ENCODE data around the gene POLE3. TPM values are rescaled to one million over a fixed set of nuclear protein-coding genes. Genes with fewer than 3 reads are reported as not detected.
A peak's percentile ranks its signal among the peaks of the same experiment; 100 is the strongest.

The POLE3 gene
- total RNA-seq, 6 experiments from 2014 or later, result 13.8 to 24.5 (median 16.6) TPM

DNA sequence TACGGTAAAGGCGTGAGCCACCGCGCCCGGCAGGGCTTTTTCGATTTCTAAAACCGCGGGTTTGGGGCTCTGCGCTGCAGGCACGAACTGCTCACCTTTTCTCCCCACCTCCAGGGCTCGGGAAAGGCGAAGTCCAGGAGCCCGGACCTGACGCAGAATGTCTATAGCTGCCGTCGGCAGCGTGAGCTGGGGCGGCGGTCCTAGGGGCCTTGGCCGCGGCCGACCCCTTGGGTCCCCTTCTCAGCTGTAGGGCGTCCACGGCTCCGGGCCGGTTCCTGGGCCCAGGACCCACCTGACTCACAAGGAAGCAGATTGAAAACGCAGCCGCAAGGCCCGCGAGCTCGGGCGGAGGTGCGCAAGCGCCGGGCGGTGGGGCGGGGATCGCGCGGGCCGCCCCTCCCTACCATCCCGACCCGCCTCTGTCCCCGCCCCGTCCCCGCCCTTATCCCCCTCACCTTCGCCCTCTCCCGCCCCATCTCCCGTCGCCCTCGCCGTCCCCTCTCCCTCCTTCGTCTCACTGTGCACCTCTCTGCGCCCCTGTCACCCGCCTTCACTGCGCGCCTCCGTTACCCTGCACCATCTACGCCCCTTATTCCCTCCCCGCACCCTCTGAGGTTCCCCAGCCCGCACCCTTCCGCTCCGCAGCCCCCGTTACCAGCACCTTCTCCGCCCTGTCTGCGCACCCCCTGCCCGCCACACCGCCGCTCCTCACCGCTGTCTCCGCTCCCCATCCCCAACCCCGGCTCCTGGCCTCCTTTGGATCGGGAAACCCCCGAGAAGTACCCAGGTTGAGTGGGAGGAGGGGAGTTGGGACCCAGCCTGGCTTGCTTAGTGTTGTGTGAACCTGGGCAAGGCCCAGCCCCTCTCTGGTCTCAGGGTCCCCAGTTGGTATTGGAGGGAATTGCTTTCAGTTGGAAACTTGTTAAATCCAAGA, 33.6 kb downstream of the POLE3 start, which contains the start of gene HDHD3:
TSS of gene HDHD3 (minus strand) at position 353 of the 934 bp plus-strand sequence. CDS start 2,632 bp downstream, outside the sequence.
- Histone ChIP-seq H3K9me3 (no peaks in the 10 kb centered on the region), H3K4me1 (peaks cover 0 to 58% (median 22%) of the 10 kb centered on the region in 4 donors), H3K27me3 (no peaks in the 10 kb centered on the region), H3K27ac (peak within 1 kb of the TSS; percentile 56 to 83 (median 70)), H3K36me3 (peaks cover 0 to 25% (median 8%) of the 10 kb centered on the region in 4 donors), H3K4me3 (peak within 1 kb of the TSS; percentile 68 to 99 (median 94))
- DNase-seq (peak; percentile 89 to 91 (median 90)), ATAC-seq (peak; percentile 83 to 95 (median 86))
- TF ChIP-seq, protein P1, sequence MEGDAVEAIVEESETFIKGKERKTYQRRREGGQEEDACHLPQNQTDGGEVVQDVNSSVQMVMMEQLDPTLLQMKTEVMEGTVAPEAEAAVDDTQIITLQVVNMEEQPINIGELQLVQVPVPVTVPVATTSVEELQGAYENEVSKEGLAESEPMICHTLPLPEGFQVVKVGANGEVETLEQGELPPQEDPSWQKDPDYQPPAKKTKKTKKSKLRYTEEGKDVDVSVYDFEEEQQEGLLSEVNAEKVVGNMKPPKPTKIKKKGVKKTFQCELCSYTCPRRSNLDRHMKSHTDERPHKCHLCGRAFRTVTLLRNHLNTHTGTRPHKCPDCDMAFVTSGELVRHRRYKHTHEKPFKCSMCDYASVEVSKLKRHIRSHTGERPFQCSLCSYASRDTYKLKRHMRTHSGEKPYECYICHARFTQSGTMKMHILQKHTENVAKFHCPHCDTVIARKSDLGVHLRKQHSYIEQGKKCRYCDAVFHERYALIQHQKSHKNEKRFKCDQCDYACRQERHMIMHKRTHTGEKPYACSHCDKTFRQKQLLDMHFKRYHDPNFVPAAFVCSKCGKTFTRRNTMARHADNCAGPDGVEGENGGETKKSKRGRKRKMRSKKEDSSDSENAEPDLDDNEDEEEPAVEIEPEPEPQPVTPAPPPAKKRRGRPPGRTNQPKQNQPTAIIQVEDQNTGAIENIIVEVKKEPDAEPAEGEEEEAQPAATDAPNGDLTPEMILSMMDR (IDR thresholded peaks at IDR 0.05), result no peak
- TF ChIP-seq POLR2A (IDR thresholded peaks at IDR 0.05), result peak; percentile 77
- WGBS (ENCODE audit: insufficient coverage, low coverage, low lambda C conversion rate, missing lambda C conversion rate), result 1% methylated on average over 41 of the region's 74 CpGs
- intact Hi-C loops (cut with DNase I), result no loop called here

DNA sequence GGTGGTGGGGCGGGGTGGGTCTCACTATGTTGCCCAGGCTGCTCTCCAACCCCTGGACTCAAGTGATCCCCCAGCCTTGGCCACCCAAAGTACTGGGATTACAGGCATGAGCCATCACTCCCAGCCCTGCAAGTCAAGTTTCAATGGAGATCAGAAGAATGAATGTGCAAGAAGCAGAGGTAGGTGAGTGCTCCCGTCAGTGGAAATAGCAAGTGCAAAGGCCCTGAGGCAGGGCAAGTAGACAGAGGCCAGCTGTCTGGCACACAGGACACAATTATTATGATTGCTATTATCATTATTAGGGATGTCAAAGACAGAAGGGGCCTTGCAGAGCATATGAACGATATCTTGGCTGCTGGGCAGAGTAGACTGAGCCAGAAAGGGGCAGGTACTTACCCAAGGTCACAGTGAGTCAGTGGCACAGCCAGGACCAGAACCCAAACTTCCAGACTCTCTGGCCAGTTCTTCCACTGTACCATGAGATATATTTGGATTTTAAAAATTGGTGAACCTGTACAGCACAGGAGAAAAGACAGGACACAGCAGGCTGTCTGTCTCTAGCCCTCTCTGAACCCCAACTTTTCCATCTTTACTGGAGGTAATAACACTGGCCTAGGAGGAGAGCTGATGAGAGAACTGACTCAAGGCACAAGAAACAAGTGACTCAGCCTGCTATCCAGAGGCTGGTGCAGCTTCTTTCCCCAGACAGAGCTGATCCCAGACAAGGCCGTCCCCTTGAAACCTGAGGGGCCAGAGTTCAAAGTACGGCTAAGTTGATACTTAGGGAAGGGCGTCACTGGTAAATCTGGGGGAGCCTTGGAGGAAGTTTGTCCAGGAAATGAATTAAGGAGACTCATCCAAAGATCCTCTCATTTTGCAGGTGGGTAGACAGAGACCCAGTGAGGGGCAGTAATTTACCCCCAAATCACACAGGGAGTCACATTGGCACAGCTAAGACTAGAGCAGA, 35.1 kb downstream of the POLE3 start:
- Histone ChIP-seq H3K4me1 (peaks cover 0 to 45% (median 18%) of the 10 kb centered on the region in 4 donors), H3K4me3 (peak overlapping the region; percentile 68 to 99 (median 94)), H3K9me3 (no peaks in the 10 kb centered on the region), H3K36me3 (peaks cover 0 to 25% (median 8%) of the 10 kb centered on the region in 4 donors), H3K27me3 (no peaks in the 10 kb centered on the region), H3K27ac (peak overlapping the region in 2 of 3 donors; percentile 70 to 83)
- no peak for DNase-seq
- TF ChIP-seq POLR2A (IDR thresholded peaks at IDR 0.05), result no peak
- TF ChIP-seq, protein P1 (IDR thresholded peaks at IDR 0.05), result no peak
- WGBS (ENCODE audit: insufficient coverage, low coverage, low lambda C conversion rate, missing lambda C conversion rate), result 31% methylated on average over 5 of the region's 6 CpGs
- intact Hi-C loops (cut with DNase I), result no loop called here
- peak in 1 of 4 donors; percentile 3 for ATAC-seq

DNA sequence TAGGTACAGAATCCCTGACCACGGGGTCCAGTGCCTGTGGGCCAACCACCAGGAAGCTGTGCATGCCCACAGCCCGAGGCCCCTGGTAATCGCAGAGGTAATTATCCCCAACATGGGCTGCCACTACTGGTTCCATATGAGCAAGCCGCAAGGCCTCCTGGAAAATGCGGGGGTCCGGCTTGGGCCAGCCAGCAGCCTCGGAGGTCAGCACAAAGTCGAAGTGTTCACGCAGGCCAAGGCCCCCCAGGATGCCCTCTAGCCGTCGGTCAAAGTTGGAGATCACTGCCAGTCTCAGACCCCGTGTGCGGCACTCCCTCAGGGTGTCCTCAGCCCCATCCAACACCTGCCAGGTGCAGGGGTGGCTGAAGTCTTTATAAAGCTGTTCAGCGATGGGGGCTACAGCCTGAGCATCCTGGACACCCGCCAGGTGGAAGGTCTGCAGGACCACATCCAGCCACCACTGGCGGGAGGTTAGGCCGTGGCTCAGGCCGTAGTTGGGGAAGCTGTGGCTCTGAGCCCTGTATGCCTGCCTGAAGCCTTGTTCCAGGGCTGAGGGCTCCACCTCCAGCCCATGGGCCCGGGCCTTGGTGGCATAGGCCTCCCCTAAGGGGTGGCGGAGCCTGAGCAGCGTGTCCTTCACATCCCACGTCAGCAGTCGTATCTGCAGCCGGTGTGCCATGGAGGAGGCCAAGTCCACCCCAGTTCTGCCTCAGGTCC, 36.6 kb downstream of the POLE3 start:
- DNase-seq, result no peak
- TF ChIP-seq, protein P1 (IDR thresholded peaks at IDR 0.05), result no peak
- no peak for TF ChIP-seq POLR2A (IDR thresholded peaks at IDR 0.05)
- Histone ChIP-seq H3K27me3 (no peaks in the 10 kb centered on the region), H3K4me3 (no peak overlapping the region), H3K4me1 (peaks cover 0 to 44% (median 17%) of the 10 kb centered on the region in 4 donors), H3K9me3 (no peaks in the 10 kb centered on the region), H3K27ac (no peak overlapping the region), H3K36me3 (peaks cover 0 to 25% (median 8%) of the 10 kb centered on the region in 4 donors)
- no CpG with 5 or more reads among the region's 24 CpGs for WGBS (ENCODE audit: insufficient coverage, low coverage, low lambda C conversion rate, missing lambda C conversion rate)
- intact Hi-C loops (cut with DNase I), result no loop called here
- no peak for ATAC-seq

DNA sequence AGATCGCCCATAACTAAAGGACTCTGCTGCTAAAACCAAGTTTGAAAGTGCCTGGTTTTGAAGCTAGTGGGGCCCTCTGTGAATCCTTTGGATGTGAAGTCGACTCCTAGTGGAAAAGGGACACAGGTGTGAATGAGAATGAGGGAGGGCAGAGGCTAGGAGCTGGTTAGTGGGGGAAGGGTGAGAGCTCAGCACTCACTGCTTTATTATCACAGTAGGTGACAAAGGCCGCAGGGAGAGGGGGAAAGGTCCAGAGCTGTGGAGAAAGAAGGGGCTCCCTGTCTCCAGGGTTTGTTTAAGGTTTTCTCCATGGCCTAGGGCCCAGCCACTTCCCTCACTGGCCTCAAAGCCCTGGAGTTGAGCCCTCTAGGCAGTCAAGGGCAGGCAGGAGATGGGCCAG, 37.2 kb downstream of the POLE3 start:
- Histone ChIP-seq H3K4me1 (peaks cover 0 to 44% (median 14%) of the 10 kb centered on the region in 4 donors), H3K9me3 (no peaks in the 10 kb centered on the region), H3K4me3 (no peak overlapping the region), H3K36me3 (peaks cover 0 to 25% (median 8%) of the 10 kb centered on the region in 4 donors), H3K27ac (no peak overlapping the region), H3K27me3 (no peaks in the 10 kb centered on the region)
- 53% methylated on average over 2 of the region's 3 CpGs for WGBS (ENCODE audit: insufficient coverage, low coverage, low lambda C conversion rate, missing lambda C conversion rate)
- TF ChIP-seq POLR2A (IDR thresholded peaks at IDR 0.05), result no peak
- TF ChIP-seq, protein P1 (IDR thresholded peaks at IDR 0.05), result no peak
- intact Hi-C loops (cut with DNase I), result no loop called here
- DNase-seq, result no peak
- ATAC-seq, result no peak
